IMR-90 (cell line): ENCODE data around the gene ERGIC1. TPM values are rescaled to one million over a fixed set of nuclear protein-coding genes. Genes with fewer than 3 reads are reported as not detected.

Experiments
- ATAC-seq: fragments of 200-7000 bp; cut with Tn5 transposase; 2 replicates; pipeline ENCODE4 v1.9.1; 2020; ENCODE audit warnings: low read depth, mild to moderate bottlenecking, moderate library complexity
- BruUV-seq: library from RNA; stranded (reverse); fragments of 400-500 nt; replicated peaks from 2 replicates; lab custom pipeline; 2021; lab: Mats Ljungman, UMichigan
- CTCF ChIA-PET: fragments of 300-600 bp; formaldehyde crosslinking; extraction: SDS; loops from one replicate; lab custom pipeline; 2021; ENCODE audit warnings: antibody characterized with exemption; lab: Yijun Ruan, JAX
- POLR2A ChIA-PET: fragments of 300-600 bp; sonication (Branson Sonifier 250); formaldehyde crosslinking; loops from one replicate; lab custom pipeline; 2022; ENCODE audit warnings: antibody characterized with exemption; ENCODE audit not compliant: unreplicated experiment; lab: Charles Lee
- DNase-seq: peaks from one replicate; pipeline ENCODE4 v3.0.0; 2013
- H2AFZ ChIP-seq: replicated peaks from 2 replicates; pipeline ENCODE3; 2013; ENCODE audit warnings: low read length, mild to moderate bottlenecking; ENCODE audit not compliant: poor library complexity
- H2AK5ac ChIP-seq: 2 replicates; pipeline ENCODE4 v1.6.1; 2013; ENCODE audit warnings: low read depth, low read length, inconsistent platforms
- H2AK9ac ChIP-seq: replicated peaks from 2 replicates; pipeline ENCODE3; 2013; ENCODE audit warnings: mild to moderate bottlenecking, low read depth, low read length, moderate library complexity; ENCODE audit not compliant: poor library complexity
- H2BK120ac ChIP-seq: 2 replicates; pipeline ENCODE4 v1.6.1; 2013; ENCODE audit warnings: low read depth, low read length, inconsistent platforms
- H2BK15ac ChIP-seq: 3 replicates; pipeline ENCODE4 v1.6.1; 2013; ENCODE audit warnings: low read depth, low read length, inconsistent platforms
- H2BK20ac ChIP-seq: 2 replicates; pipeline ENCODE4 v1.6.1; 2013; ENCODE audit warnings: low read depth, mild to moderate bottlenecking, inconsistent platforms, low read length, moderate library complexity
- H2BK5ac ChIP-seq: 2 replicates; pipeline ENCODE4 v1.6.1; 2013; ENCODE audit warnings: mild to moderate bottlenecking, low read depth, low read length, inconsistent platforms; ENCODE audit not compliant: poor library complexity, severe bottlenecking
- H3K14ac ChIP-seq: replicated peaks from 2 replicates; pipeline ENCODE4 v1.6.1; 2013; ENCODE audit warnings: low read depth, low read length, inconsistent platforms
- H3K18ac ChIP-seq: 2 replicates; pipeline ENCODE4 v1.6.1; 2013; ENCODE audit warnings: low read depth, low read length, control low read depth
- H3K23ac ChIP-seq: 2 replicates; pipeline ENCODE4 v1.6.1; 2013; ENCODE audit warnings: low read depth, low read length, inconsistent platforms
- H3K27ac ChIP-seq: 2 replicates; pipeline ENCODE4 v1.5.1; 2013; ENCODE audit warnings: mild to moderate bottlenecking, control low read depth, low read length; ENCODE audit not compliant: insufficient read depth
- H3K27me3 ChIP-seq: 2 replicates; pipeline ENCODE4 v1.6.1; 2013; ENCODE audit warnings: low read length; ENCODE audit not compliant: control insufficient read depth, insufficient read depth
- H3K36me3 ChIP-seq: 2 replicates; pipeline ENCODE4 v1.6.1; 2013; ENCODE audit warnings: low read length, mixed read lengths; ENCODE audit not compliant: control insufficient read depth, insufficient read depth
- H3K4ac ChIP-seq: 2 replicates; pipeline ENCODE4 v1.6.1; 2013; ENCODE audit warnings: low read depth, low read length, inconsistent platforms
- H3K4me1 ChIP-seq: 2 replicates; pipeline ENCODE4 v1.6.1; 2013; ENCODE audit warnings: low read length, mixed read lengths; ENCODE audit not compliant: control insufficient read depth, insufficient read depth
- H3K4me2 ChIP-seq: 2 replicates; pipeline ENCODE4 v1.6.1; 2013; ENCODE audit warnings: low read depth, mild to moderate bottlenecking, control low read depth, low read length, moderate library complexity
- H3K4me3 ChIP-seq: 2 replicates; pipeline ENCODE4 v1.5.1; 2013; ENCODE audit warnings: low read depth, mild to moderate bottlenecking, control low read depth, low read length, moderate library complexity; ENCODE audit not compliant: insufficient read depth
- H3K56ac ChIP-seq: 2 replicates; pipeline ENCODE4 v1.6.1; 2013; ENCODE audit warnings: low read length, inconsistent platforms; ENCODE audit not compliant: insufficient read depth; ENCODE audit errors: extremely low read depth
- H3K79me1 ChIP-seq, 2 experiments: 2 replicates each; pipeline ENCODE4 v1.6.1; 2013; ENCODE audit warnings: low read length in 2 of 2, inconsistent platforms in 1 of 2, low read depth in 1 of 2
- H3K9ac ChIP-seq: 2 replicates; pipeline ENCODE4 v1.6.1; 2013; ENCODE audit warnings: low read depth, low read length, control low read depth
- H3K9me1 ChIP-seq: 2 replicates; pipeline ENCODE4 v1.6.1; 2013; ENCODE audit warnings: low read length, inconsistent platforms; ENCODE audit not compliant: insufficient read depth
- H3K9me3 ChIP-seq: 2 replicates; pipeline ENCODE4 v1.6.1; 2013; ENCODE audit warnings: low read length; ENCODE audit not compliant: control insufficient read depth, insufficient read depth
- H4K20me1 ChIP-seq: 2 replicates; pipeline ENCODE4 v1.6.1; 2013; ENCODE audit warnings: low read length, inconsistent platforms; ENCODE audit not compliant: insufficient read depth
- H4K5ac ChIP-seq: 2 replicates; pipeline ENCODE4 v1.6.1; 2013; ENCODE audit warnings: mild to moderate bottlenecking, low read depth, low read length, control low read depth
- H4K8ac ChIP-seq, 2 experiments: 2 replicates each; pipeline ENCODE4 v1.6.1; 2013; ENCODE audit warnings: low read depth in 2 of 2, low read length in 2 of 2, control low read depth in 1 of 2, inconsistent platforms in 1 of 2
- H4K91ac ChIP-seq: 2 replicates; pipeline ENCODE4 v1.6.1; 2013; ENCODE audit warnings: low read depth, low read length, inconsistent platforms; ENCODE audit not compliant: insufficient read depth
- FOS ChIP-seq: fragments of 150-350 bp; IDR thresholded peaks from 2 replicates; pipeline ENCODE4 v1.6.1; 2016; ENCODE audit warnings: low read depth, low read length
- MAZ ChIP-seq: IDR thresholded peaks from 2 replicates; pipeline ENCODE4 v1.6.1; 2012; ENCODE audit warnings: low read depth, mild to moderate bottlenecking, low read length, improper control_type of control experiment, moderate library complexity, borderline replicate concordance
- NFE2L2 ChIP-seq: fragments of 150-350 bp; IDR thresholded peaks from 2 replicates; pipeline ENCODE4 v1.6.1; 2016; ENCODE audit warnings: low read depth, mild to moderate bottlenecking, low read length
- POLR2A ChIP-seq: IDR thresholded peaks from 2 replicates; pipeline ENCODE4 v1.6.1; 2012; ENCODE audit warnings: mild to moderate bottlenecking, low read depth, low read length
- WGBS, 2 experiments: methylation state at CpG; one replicate each; pipeline versions ENCODE4 v1.1.5 to v1.1.7; 2013; ENCODE audit warnings: missing lambda C conversion rate in 2 of 2; ENCODE audit not compliant: insufficient read length in 1 of 2; ENCODE audit errors: extremely low coverage in 2 of 2; 5-methylcytosine and 5-hydroxymethylcytosine counted together
- dilution Hi-C: fragments of 300-500 bp; cut with HindIII; formaldehyde crosslinking; loops from one replicate; pipeline ENCODE4 v1.14.3; 2018; ENCODE audit warnings: low sequenced_read_pairs; ENCODE audit not compliant: unreplicated experiment
- in situ Hi-C: fragments of 300-500 bp; cut with MboI; formaldehyde crosslinking; loops from 3 replicates; pipeline ENCODE4 v1.14.3; 2019; ENCODE audit warnings: low sequenced_read_pairs, inconsistent platforms, mixed read lengths
- intact Hi-C: fragments of 100-400 bp; cut with micrococcal nuclease; formaldehyde crosslinking; loops from 2 replicates; pipeline ENCODE4 v1.10.0; 2022
- polyA plus RNA-seq, 3 experiments: library from polyadenylated mRNA; depleted of rRNA; stranded (reverse); fragments of >200 nt; gene quantifications; 2 replicates each; pipeline ENCODE4 v1.2.3, GENCODE V29; 2012; ENCODE audit warnings: low replicate concordance in 1 of 3
- total RNA-seq: library from RNA; depleted of rRNA; stranded (reverse); fragments of >200 nt; gene quantifications from 2 replicates; pipeline ENCODE4 v1.2.3, GENCODE V29; 2012

The ERGIC1 gene
- total and polyA plus RNA-seq, 2 of the 4 experiments (the other 2 are of a cell fraction): 134 to 192 TPM

DNA sequence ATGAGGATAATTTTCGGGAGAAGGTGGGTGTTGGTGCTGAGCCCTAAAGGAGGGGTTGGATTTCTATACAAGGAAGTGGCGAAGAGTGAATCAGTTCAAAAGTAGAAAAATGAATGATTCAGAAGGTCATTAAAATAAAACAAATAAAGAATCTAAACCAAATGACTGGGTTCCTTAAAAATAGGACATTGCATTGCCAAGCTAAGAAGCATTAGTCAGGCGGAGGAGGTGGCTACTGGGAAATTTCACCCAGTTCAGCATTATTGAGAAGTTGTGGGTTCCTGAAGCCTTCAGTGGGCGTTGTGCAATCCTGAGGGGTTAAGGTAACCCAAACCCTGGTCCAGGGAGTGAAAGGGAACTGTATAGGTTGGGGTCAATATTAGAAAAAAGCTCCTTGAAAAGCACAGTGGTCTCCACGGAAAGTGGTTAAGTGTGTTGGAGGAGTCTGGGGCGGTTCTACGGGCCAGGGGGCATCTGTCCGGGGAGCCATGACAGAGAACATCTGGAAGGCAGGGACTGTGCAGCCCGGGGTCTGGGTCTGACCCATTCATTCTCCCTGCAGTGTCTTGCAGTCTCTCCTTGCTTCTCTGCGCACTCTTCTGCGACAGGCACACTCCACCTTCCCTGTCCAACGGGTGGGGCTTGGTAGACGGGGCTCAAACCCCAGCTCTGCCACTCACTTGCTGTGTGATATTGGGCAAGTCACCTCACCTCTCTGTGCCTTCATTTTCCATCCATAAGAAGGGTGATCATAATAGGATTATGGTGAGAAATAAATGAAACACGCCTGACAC is 35.4 kb upstream of the ERGIC1 start (continued):
- TF ChIP-seq MAZ: no peak
- TF ChIP-seq NFE2L2: 0 out of 2 replicates have a peak, but pooled peaks have one; percentile 29

DNA sequence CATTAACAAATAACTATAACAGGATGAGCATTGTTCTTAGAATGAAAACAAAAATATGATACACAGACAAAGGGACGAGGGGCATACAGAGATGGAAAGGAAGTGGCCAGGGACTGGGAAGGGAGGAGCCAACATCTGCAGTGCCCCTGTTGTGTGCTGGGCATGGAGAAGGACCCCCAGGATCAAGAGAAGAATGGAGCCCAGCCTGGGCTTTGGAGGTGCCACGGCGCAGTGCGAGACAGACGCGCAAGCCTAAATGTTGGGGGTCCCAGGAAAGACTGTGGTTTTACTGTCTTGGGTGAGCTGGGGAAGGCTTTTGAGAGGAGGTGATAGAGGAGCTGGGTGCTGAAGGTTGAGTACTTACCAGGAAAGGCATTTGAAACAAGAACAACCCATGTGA is 34.6 kb upstream of the ERGIC1 start:
- Histone ChIP-seq H2BK5ac (peak overlapping the region; percentile 93), H2BK20ac (peak overlapping the region; percentile 92), H4K91ac (peak overlapping the region; percentile 93), H2AFZ (peak overlapping the region; percentile 10), H3K9me1 (peaks cover 46% of the 10 kb centered on the region), H3K23ac (peak overlapping the region; percentile 55), H3K27ac (peak overlapping the region; percentile 80), H3K4me2 (no peak overlapping the region), H4K8ac (peak overlapping the region; percentile 71 to 84), H2AK9ac (peak overlapping the region; percentile 86), H2AK5ac (peak overlapping the region; percentile 98), H4K20me1 (no peaks in the 10 kb centered on the region; the same call in 1 of the 2 replicates), H3K14ac (peak overlapping the region; percentile 94), H3K4ac (peak overlapping the region; percentile 94), H2BK15ac (peak overlapping the region; percentile 91), H2BK120ac (peak overlapping the region; percentile 97), H3K18ac (peak overlapping the region; percentile 75), H3K56ac (peak overlapping the region; percentile 58), H3K4me3 (no peak overlapping the region), H3K36me3 (no peaks in the 10 kb centered on the region), H3K9ac (peak overlapping the region; percentile 40; the same call in 1 of the 2 replicates), H3K4me1 (peaks cover 46% of the 10 kb centered on the region), H3K79me1 (peaks cover 24 to 57% of the 10 kb centered on the region in 2 experiments), H3K9me3 (no peaks in the 10 kb centered on the region), H3K27me3 (no peaks in the 10 kb centered on the region), H4K5ac (peak overlapping the region; percentile 34)
- ATAC-seq (no peak), DNase-seq (no peak)
- in situ Hi-C loops: no loop called here
- CTCF ChIA-PET: interaction anchor here (3.5 kb wide), 1 partner anchor 28 kb away, joined by 18 read pairs; the partner anchor contains the start of gene DUSP1
- 100% methylated on average over 2 of the region's 6 CpGs; no CpG with 5 or more reads in 1 of the 2 experiments for whole genome bisulfite sequencing, 2 experiments
- intact Hi-C loops: no loop called here
- POLR2A ChIA-PET: interaction anchor here (0.9 to 1.2 kb wide), 2 partner anchors 28 to 29 kb away, joined by 3 to 4 read pairs; partner anchors contain the start of gene DUSP1
- TSS peak; percentile 64 for BruUV-seq
- TF ChIP-seq POLR2A: 0 out of 2 replicates have a peak, but pooled peaks have one; percentile 58
- no peak for TF ChIP-seq FOS
- dilution Hi-C loops: no loop called here
